Fibroblast of upper back skin (primary cell): ENCODE measurements around the gene ARHGAP15.
A peak's percentile ranks its signal among the peaks of the same experiment; 100 is the strongest.

ENCODE experiments used
- DNase-seq: peaks from one replicate; pipeline ENCODE4 v3.0.0-alpha.2; 2013

The ARHGAP15 gene

DNA sequence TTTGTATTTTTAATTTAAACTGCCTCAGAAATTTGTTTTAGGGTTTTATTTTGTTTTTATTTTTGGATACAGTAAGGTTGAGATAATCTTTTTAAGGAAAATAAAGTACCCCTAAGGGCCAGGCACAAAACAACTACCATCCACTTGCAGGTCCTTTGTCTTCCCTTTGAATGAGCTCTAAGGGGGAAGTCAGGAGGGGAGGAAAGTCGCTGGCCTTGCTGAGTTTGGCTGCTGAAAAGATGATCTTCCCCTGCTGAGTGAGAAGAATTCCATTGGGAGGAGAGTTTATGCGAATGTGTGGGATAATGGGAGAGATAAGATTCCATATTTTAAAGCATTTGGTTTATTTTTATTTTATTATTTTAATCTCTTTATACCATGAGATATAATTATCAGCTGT, 100.7 kb downstream of the ARHGAP15 start:
- DNase-seq: no peak

DNA sequence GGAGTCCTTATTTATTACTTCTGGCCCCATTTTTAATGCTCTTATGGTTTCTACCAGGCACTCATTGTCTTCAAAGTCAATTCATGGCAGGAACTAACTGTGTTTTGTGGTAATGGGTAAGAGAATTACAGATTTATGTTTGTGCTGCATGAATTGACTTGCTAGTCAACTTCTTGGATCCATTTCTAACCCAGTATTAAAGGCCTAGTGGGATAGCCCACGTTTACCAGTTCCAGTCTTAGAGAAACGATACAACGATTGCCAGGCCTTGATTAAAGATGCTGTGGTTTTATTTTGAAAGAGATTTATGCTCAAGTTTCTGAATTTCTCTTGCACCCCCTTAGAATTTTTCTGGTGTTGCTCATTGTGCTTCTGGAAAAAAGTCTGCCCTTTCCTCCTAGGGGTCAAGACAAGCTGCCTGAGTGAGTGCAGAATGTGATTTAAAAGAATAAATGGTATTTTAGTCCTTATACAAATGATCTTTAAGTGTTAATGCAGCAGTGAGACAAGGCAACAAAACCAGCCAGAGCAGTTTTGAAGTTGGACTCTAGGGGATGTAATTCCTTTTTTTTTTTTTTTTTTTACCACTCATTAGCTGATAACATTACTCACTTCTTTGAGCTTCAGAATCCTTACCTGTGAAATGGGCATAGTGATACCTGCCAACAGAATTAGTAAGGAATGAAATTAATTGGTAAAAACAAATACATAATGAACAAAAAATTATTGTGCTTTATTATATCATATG, 101.5 kb downstream of the ARHGAP15 start:
- peak; percentile 1 for DNase-seq

DNA sequence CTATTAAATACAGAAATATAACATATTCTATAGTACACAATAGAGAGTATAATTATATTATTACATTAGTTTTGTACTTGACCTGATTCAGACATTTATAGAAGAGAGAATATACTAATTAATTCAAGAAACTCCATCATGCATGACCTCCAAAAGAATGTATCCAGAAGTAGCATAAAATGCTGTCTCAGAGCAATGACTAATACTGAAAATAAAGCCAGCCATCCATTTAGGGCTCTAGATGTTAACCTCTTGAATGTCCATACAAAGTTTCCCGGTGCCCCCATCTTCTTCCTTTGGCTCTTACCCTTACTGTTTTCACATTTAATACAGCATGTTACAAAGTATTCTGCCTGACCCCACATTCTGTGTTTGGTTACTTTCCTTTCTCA, 102.0 kb downstream of the ARHGAP15 start:
- no peak for DNase-seq

DNA sequence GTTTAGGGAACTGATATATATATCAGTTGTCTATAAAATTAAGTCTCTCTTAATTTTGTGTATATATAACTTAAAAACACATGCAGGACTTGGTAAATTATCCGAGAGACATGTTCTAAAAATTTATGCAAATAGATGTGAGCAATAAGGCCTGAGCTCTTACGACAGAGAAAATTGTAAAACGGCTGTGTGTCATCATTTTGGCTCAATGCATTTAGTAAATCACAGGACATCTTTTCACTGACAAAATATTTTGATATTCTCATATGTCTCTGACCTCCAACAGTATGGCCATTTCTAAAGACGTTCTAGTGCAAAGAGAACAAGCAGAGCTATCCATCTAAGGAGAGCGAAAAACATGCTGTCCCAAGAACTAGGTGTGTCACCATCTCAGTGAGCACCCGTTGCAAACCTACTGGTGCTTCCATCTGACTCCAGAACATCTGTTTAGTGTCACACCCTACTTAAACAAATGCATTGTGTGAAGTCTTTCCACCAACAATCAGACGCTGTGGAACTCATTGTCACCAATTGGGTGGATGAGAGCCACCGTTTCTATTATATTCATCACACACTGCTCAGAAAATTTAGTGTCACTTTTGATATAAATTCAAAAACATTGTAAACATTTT, 108.0 kb downstream of the ARHGAP15 start:
- DNase-seq: no peak

DNA sequence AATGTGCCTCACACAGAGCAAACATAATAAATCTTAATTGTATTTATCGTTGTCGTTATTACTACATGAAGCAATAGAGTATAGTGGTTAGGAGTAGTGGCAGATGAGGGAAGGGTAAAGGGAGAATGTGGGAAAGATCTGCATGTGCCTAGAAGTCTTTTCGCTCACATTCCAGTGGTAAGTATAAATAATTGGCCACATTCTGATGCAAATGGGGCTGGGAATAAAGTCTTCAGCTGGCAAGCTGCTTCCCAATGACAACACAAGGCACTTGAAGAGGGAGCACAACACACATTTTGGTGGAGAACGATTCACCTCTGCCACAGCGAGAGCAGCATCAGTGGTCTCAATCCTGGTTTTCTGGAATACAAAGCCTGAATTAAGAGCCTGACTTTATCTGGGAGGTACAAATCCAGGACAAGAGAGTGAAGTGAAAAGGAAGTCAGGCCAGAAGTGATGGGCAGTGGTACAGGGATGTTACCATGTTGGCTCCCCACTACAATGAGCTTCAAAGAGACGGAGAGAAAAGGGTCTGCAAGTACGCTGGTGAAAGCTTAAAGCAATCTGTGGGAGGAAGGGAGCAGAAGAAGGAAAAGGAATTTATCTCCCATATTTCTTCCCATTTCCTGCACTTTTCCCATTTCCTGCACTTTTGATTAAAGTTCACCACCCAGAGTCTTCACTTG, 112.3 kb downstream of the ARHGAP15 start:
- DNase-seq: peak; percentile 3

DNA sequence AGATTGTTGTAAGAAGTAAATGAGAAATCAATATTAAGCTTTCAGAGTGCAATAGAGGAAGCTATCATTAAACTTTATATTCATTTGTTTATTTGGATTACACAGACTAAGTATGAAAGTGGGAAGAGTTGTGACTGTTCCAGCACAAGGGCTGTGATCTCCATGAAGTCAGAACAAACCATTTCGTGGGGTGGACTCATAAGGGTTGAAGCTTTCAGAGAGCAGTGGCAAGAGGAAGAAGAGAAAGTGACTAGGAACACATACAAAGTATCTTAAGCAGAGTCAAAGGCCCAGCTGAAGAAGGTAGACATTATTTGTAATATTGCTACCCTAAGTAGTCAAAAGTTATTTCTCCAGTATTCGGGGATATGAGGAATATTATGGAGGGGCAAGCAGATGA, 117.0 kb downstream of the ARHGAP15 start:
- DNase-seq: no peak

DNA sequence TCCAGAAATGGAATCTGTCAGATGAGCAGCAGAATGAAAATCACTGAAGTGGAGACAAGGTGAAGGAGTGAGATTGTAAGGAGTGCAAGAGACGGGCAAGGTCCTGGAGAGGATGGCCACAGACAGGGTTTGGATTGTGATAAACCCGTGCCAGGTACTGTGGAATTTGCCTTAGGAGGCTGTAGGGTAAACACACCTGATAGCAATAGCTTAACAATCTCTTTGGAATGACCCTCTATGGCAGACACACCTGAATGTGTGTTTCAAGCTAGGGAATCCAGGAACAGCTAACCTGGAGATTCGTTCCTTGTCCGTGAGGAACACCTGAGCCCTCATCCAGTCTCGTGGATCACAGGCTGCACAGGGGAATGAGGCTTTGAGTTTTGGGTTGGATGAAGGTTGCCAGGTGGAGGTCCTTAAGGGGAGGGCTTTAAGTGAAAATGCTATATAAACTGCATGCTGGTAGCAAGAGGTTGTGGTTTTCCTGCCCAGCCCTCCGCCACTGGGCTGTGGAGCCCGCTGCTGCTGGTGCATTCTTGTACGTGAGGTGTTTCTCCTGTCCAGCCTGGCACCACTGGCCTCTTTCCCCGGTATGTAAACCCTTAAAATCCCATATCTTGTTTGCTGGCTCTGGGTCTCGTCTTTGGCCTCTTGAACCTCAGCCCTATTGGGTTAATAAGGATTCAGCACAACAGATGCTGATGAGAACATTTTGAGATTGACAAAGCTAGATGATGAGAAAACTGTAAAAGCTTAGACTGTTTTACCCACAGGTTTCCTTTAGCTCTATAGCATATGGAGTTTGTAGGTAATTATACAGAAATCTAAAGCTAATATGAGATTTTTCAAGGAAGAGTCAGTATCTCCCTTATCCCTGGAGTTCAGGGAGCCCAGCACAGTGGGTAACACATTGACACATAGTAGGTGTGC, 117.9 kb downstream of the ARHGAP15 start:
- DNase-seq: no peak

DNA sequence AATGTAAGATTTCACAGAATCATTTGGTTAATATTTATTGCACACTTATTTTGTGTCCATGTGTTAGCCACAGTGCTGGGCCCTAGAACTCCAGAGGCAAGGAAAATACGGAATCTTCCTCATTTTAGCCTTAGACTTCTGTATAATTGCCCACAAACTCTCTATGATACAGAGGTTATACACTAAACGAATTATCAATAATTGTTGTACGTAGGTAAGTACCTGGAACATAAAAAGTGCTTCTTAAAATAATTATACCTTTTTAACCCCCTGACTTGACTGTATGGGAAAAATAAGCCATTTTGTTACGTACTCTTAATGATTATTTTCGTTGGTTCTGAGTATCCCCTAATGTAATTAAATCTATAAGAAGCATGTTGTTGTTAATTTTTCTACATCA, 119.4 kb downstream of the ARHGAP15 start:
- no peak for DNase-seq

DNA sequence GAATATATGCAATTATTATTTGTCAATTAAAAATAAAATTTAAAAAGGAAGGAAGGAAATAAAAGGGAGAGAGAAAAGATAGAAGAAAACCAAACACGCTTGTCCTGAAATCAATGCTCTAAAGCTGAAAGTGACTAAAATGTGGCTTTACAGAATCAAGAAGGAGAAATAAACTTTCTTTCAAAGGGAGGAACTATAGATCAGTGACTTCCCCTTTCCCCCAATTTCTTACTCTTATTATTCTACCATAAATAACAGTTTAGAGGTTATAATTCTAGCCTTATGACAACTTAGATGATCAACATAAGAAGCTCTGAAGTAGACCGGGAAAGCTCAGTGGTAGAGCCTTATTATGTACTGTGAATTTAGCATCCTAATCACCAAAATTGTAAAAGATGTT, 122.5 kb downstream of the ARHGAP15 start:
- DNase-seq: no peak

DNA sequence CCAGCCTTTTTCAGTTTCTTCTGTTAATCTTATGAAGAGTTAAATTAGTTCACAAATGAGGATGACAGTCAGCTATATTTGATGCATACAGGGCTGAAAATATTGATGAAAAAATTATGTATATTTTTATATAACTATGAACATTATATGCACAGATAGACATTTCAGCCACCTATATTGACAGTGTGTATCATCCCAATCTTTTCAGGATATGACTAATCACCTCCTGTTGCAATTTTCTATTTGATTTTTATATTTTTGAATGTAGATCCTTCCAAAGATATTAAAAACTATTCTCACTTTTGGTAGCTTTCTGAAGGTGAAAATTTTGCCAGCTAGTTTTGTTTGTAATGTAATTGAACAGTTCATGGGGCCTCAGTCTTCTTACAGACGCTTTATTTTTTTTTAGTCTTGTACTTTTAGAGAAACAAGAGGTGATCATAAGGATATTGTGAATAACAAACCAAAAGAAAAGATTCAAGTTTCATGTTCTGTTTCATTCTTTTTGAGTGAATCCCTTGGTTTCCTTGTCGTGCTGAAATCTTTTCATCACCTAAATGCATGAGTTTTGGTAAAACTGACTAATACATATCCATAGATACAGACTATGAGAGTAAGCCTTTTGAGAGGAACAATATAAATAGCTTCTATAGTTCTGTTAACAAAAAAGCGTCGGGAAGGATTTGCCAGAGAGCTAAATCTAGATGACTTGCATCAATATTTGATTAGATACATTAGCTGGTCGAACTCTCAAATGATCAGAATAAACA, 123.1 kb downstream of the ARHGAP15 start:
- no peak for DNase-seq

DNA sequence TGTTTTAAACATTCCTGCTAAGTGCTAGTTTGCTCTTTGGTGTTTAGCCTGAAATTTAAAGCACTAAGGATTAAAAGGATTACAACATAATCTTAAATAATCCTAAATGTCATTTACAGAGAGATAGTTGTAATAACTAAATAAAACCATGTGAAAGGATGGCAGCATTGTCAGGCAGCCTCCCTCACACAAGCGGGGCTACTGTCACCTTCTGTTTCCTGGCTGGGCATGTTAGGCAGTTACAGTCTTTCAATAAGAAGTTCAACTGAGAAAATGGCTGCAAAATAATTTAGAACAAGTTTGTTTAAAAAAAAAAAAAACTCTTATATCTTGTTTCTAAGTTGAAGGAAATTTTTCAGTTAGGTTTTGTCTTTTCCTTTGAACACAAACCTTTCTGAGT, 124.9 kb downstream of the ARHGAP15 start:
- DNase-seq: no peak

DNA sequence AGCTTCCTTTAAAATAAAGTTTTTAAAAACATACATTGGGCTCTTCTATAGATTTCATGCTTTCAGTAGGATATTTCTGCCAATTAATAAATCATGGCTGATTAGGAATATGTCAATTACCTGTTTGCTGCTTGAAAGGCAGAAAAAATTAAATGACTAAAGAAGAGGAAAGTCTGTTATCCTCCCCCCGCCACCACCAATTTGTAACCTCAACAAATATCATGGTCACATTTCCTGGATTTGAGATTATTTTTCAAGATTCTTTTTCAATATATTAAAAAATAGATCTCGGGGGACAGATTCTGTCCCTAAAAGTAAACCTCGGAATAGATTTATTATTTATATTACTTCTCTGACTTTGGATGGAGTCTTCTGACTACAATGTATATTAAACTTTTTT, 125.9 kb downstream of the ARHGAP15 start:
- no peak for DNase-seq

DNA sequence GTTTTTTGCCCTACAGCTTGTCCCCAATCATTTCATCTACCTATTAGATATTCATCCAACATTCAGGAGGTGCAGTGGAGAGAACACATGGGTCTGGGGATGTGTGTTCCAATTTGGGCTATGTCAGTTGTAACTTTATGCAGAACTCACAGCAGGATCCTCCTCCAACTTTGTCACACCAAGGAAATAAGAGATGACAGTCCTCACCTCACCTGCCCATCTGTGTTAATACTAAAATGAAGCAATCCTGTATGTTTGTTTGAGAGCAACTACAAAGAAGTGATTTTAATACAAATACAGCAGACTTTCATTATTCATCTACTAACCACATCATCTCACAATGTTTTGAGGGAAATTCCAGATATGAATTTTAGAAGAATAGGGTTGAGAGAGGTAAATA, 126.7 kb downstream of the ARHGAP15 start:
- DNase-seq: no peak

DNA sequence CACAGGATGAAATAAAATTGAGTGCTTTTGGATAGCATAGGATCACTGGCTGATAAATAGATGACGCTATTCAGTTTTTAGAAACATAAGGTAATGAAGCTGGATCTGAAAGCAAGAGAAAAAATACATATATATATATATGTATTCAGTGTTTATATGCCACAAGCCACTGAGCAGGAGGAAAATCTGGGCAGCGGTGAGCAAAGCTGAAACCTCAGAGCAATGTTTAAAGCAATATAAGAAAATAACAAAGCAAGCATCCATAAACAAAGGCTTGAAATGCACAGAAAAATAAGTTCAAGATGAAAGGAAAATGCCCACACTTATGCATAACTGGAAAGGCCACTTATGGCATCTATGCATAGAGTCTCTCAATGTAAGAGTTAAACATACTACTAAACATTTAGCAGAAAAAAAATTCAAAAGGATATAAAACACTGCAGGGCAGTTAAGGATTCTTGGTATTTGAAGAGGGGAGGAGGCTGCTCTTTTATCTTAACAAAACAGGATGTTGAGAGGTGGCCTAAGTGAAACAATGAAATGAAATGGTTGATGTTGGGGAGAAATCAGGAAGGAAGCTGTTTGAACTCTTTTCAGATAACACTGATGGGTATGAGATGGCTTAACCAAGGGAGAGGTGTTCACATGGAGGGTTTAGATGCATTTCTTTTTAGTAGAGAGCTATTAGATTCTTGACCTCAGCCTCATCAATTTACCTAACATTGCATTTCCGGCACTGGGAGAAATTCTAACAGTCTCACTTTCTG, 129.1 kb downstream of the ARHGAP15 start:
- DNase-seq: no peak

DNA sequence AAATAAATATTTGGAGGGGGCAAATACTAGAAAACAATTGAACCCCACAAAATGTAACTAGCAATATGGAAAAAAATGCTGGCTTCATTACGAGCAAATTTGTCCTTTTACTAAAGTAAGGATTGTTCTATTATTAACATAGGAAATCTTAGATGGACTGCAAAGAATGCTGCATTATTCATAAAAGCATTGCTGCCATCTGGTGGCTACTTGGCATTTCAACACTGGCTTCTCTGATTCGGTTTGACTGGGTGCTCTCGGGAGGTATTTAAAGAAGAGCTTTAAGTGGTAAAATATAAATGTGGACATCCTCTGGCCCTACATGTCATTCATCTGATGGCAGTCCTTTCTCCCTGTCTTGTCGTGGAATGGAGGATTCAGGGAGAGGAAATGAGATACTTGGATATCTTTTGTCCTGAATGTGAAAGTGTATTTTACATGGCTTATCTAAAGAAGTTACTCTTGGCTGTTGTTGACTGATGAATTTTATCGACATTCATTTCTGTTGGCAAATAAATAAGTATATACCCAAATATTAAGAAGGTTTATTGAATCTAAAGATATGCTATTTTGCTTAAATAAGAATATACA, 130.2 kb downstream of the ARHGAP15 start:
- DNase-seq: peak; percentile 70

DNA sequence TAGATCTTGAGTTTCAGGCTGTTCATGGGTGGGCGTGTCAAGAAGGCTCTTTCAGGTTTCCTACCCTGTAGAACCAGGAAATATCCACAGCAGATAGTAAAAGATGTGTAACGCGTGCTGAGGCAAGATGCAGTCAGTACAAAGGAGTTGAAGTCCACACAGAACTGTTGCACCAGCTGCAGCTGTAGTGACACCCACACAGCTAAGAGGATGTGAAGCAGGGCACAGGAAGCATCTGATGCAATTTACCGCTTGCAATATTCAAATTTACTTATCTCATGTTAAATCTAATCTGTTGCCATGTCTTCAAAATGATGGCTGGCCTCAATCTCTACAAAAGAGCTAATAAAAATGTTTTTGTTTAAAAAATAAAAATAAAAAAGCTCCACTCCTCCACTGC, 132.8 kb downstream of the ARHGAP15 start:
- no peak for DNase-seq

DNA sequence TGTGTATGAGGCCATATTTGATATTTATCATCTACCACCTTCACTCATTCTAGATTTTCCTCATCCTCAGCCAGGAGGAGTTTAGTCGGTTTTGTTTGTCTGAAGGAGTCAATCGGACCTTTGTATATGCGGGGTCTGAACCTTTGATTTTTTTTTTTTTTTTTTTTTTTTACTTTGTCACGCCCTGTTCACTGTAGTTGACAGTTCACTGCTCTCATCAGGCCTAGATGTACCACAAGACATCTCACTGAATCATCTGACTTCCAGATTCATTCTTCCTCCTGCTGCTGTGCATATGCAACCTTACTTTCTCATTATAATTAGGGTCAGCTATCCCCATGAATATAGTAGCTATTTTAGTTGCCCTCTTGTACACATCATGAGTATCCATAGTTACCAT, 133.2 kb downstream of the ARHGAP15 start:
- no peak for DNase-seq

DNA sequence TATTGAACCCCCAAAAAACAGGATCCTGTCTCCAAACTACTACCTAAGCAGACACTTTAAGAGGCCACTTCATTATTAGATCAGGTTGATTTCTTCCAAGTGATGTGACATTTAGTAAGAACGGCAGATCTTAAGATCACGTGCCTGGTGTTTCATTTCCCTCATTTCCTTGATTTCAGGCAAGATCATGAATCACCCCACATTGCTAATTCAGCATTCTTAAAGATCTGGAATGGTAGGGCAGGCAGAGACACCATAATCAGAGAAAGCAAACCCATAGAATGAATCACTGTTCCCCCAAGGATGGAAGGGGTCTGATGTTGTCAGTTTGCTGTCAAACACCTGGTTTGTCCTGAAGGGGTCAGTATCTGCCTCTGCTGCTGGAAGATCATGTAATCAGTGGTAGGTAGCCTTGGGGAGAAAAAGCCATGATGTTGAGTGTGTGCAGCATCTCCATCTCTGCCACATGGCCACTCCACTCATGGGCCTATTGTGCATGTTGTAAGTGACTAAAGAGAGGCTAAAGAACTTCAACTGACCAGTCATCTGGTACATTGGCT, 133.9 kb downstream of the ARHGAP15 start:
- no peak for DNase-seq

DNA sequence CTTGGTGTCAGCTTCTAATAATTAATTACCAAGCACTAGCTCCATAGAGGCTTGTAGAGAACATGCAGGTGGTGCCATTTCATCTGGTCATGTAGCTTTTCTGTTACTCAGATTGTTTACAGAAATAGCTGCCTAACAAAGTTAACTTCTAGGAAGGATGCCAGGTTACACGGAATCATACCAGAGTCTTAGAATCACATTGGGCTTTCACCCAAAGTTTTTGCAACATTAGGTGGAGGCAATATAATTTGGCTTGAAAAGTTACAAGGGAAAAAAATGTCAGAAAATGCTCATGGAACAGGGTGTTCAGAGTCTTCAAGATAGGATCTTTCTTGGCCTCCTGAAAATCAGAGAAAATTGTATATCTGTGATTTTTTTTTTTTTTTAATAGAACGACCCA, 135.6 kb downstream of the ARHGAP15 start:
- peak; percentile 77 for DNase-seq

DNA sequence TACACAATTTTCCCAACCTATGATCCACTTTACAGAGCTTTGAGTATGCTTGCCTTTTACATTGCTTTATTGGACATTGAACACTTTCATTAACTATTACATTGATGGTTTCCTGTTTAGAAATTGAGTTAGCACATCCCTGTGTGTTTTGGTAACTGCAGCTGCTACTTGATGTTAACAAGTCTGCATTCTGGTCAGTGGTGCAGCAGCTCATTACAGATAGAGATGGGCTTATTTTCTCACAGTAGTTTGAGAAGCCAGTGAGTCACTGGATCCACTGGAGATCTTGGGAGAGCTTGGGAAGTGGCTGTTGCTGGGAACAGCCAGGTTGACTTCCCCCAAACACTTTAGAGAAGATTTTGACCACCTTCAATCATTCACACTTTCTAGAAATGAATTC, 150.5 kb downstream of the ARHGAP15 start:
- DNase-seq: no peak
